ENCODE measurements around the gene SSU72.

The SSU72 gene

GRCh38 chr1:1610796-1611195, 36.1 kb upstream of the SSU72 start:
- no peak for DNase-seq (ENCODE audit: low read depth in 2 of 2)

- no peak for DNase-seq (ENCODE audit: low read depth in 2 of 2)
These were observed 35.3 kb upstream of the SSU72 start for GRCh38 chr1:1609822-1610485.

- DNase-seq (ENCODE audit: low read depth in 2 of 2): no peak
These were observed 31.6 kb upstream of the SSU72 start for GRCh38 chr1:1606232-1606631.

GRCh38 chr1:1605724-1606123, 31.1 kb upstream of the SSU72 start:
- DNase-seq (ENCODE audit: low read depth in 2 of 2): no peak

- DNase-seq (ENCODE audit: low read depth in 2 of 2): no peak
These were observed 30.4 kb upstream of the SSU72 start for GRCh38 chr1:1605034-1605591.

- DNase-seq (ENCODE audit: low read depth in 2 of 2): no peak
These were observed 29.8 kb upstream of the SSU72 start for GRCh38 chr1:1604374-1605033.

- DNase-seq (ENCODE audit: low read depth in 2 of 2): no peak
These were observed 29.2 kb upstream of the SSU72 start for GRCh38 chr1:1603671-1604373.

GRCh38 chr1:1602968-1603506, 28.4 kb upstream of the SSU72 start:
- no peak for DNase-seq (ENCODE audit: low read depth in 2 of 2)

GRCh38 chr1:1602304-1602967, 27.8 kb upstream of the SSU72 start:
- DNase-seq (ENCODE audit: low read depth in 2 of 2): no peak

- DNase-seq (ENCODE audit: low read depth in 2 of 2): no peak
These were observed 27.1 kb upstream of the SSU72 start for GRCh38 chr1:1601564-1602303.

- no peak for DNase-seq (ENCODE audit: low read depth in 2 of 2)
These were observed 26.3 kb upstream of the SSU72 start for GRCh38 chr1:1600861-1601563.

GRCh38 chr1:1599935-1600860, 25.5 kb upstream of the SSU72 start, which contains the start of gene FNDC10:
FNDC10 (minus strand) TSS chr1:1600135; CDS start chr1:1600015, 120 bp downstream.
- DNase-seq (ENCODE audit: low read depth in 2 of 2): no peak

- DNase-seq (ENCODE audit: low read depth in 2 of 2): no peak
These were observed 24.6 kb upstream of the SSU72 start for GRCh38 chr1:1599030-1599934.

- no peak for DNase-seq (ENCODE audit: low read depth in 2 of 2)
These were observed 24.0 kb upstream of the SSU72 start for GRCh38 chr1:1598720-1599029.

- no peak for DNase-seq (ENCODE audit: low read depth in 2 of 2)
These were observed 23.5 kb upstream of the SSU72 start for GRCh38 chr1:1598051-1598719.

- no peak for DNase-seq (ENCODE audit: low read depth in 2 of 2)
These were observed 22.7 kb upstream of the SSU72 start for GRCh38 chr1:1597275-1597930.
